HepG2 (cell line): ENCODE measurements around the gene CD99L2. TPM values are rescaled to one million over a fixed set of nuclear protein-coding genes. Genes with fewer than 3 reads are reported as not detected.

ENCODE experiments used
- ATAC-seq: fragments of 200-7000 bp; cut with Tn5 transposase; 3 replicates; pipeline ENCODE4 v1.9.1; 2020; ENCODE audit warnings: mild to moderate bottlenecking, moderate library complexity
- BruUV-seq: library from RNA; stranded (reverse); fragments of 400-500 nt; replicated peaks from 2 replicates; lab custom pipeline; 2021; lab: Mats Ljungman, UMichigan
- CTCF ChIA-PET: fragments of 300-600 bp; formaldehyde crosslinking; extraction: SDS; loops from one replicate; lab custom pipeline; 2021; ENCODE audit warnings: low total read pairs, inconsistent platforms, low intra/inter-chr PET ratio; lab: Yijun Ruan, JAX
- POLR2A ChIA-PET: fragments of 350-600 bp; sonication (Branson Sonifier 250); formaldehyde crosslinking; loops from one replicate; lab custom pipeline; 2020; ENCODE audit warnings: antibody characterized with exemption, inconsistent platforms; lab: Yijun Ruan, JAX
- DNase-seq: peaks from one replicate; pipeline ENCODE4 v3.0.0-alpha.2; 2015; ENCODE audit warnings: low spot score
- FAIRE-seq: peaks from 3 replicates; lab custom pipeline; 2011; peaks lifted over from hg19 to GRCh38; lab: Jason Lieb, UNC
- H2AFZ ChIP-seq: one replicate; pipeline ENCODE4 v1.6.1; 2011; ENCODE audit warnings: low read length, inconsistent platforms
- H3K27ac ChIP-seq: fragments of 300-600 bp; 3 replicates; pipeline ENCODE4 v1.8.0; 2011; ENCODE audit warnings: mixed run types, mild to moderate bottlenecking, mixed read lengths, low read length, inconsistent platforms; ENCODE audit not compliant: insufficient read depth; ENCODE audit errors: extremely low read length
- H3K27me3 ChIP-seq, 2 experiments: fragments of 200-600 bp in 1 of 2; 2 replicates in 1 of 2; 3 replicates in 1 of 2; pipeline versions ENCODE4 v1.6.0 to v1.8.0; 2011; ENCODE audit warnings: low read length in 2 of 2, mild to moderate bottlenecking in 2 of 2, moderate library complexity in 2 of 2, inconsistent platforms in 1 of 2; ENCODE audit not compliant: insufficient read depth in 2 of 2, control insufficient read depth in 1 of 2
- H3K36me3 ChIP-seq, 2 experiments: fragments of 200-600 bp in 1 of 2; replicated peaks in 1 of 2; 2 replicates in 1 of 2; 3 replicates in 1 of 2; pipeline versions ENCODE4 v1.5.1 to v1.8.0; 2011; ENCODE audit warnings: low read length in 2 of 2, inconsistent platforms in 1 of 2; ENCODE audit not compliant: insufficient read depth in 2 of 2, control insufficient read depth in 1 of 2
- H3K4me1 ChIP-seq: 2 replicates; pipeline ENCODE4 v1.5.1; 2012; ENCODE audit warnings: low read length, inconsistent platforms; ENCODE audit not compliant: insufficient read depth
- H3K4me2 ChIP-seq: 2 replicates; pipeline ENCODE4 v1.6.0; 2011; ENCODE audit warnings: low read depth, low read length, inconsistent platforms
- H3K4me3 ChIP-seq, 3 experiments: fragments of 200-600 bp in 1 of 3; sonication (generic), shearing (Covaris generic) in 1 of 3; replicated peaks in 1 of 3; 2 replicates each; pipeline ENCODE4 v1.5.1; 2011 to 2016; ENCODE audit warnings: low read length in 3 of 3, inconsistent platforms in 2 of 3, low read depth in 2 of 3, mild to moderate bottlenecking in 2 of 3, control low read depth in 1 of 3, mixed read lengths in 1 of 3; ENCODE audit not compliant: insufficient read depth in 1 of 3
- H3K79me2 ChIP-seq: one replicate; pipeline ENCODE4 v1.6.1; 2011; ENCODE audit warnings: low read length, inconsistent platforms; ENCODE audit not compliant: insufficient read depth
- H3K9ac ChIP-seq: 2 replicates; pipeline ENCODE4 v1.6.0; 2011; ENCODE audit warnings: mild to moderate bottlenecking, low read depth, low read length, inconsistent platforms; ENCODE audit not compliant: insufficient read depth
- H3K9me3 ChIP-seq: 2 replicates; pipeline ENCODE4 v1.5.1; 2012; ENCODE audit warnings: mild to moderate bottlenecking, low read length
- H4K20me1 ChIP-seq: 2 replicates; pipeline ENCODE4 v1.6.0; 2011; ENCODE audit warnings: inconsistent platforms, mild to moderate bottlenecking, low read length, moderate library complexity; ENCODE audit not compliant: insufficient read depth
- CBX2 ChIP-seq, 2 experiments: fragments of 200-600 bp in 1 of 2; sonication (generic); formaldehyde crosslinking in 1 of 2; IDR thresholded peaks; 2 replicates each; pipeline versions ENCODE4 v1.7.0 to v1.8.1; 2018 to 2022; ENCODE audit warnings: low read depth in 2 of 2, low read length in 1 of 2, mild to moderate bottlenecking in 1 of 2, missing genetic modification reagents in 1 of 2
- EED ChIP-seq: sonication (generic); formaldehyde crosslinking; IDR thresholded peaks from 2 replicates; pipeline ENCODE4 v1.5.0; 2020; ENCODE audit warnings: mild to moderate bottlenecking, missing genetic modification reagents
- HOXA7 ChIP-seq: sonication (generic); formaldehyde crosslinking; IDR thresholded peaks from 2 replicates; pipeline ENCODE4 v1.8.1; 2022; ENCODE audit warnings: mild to moderate bottlenecking, missing genetic modification reagents, moderate library complexity
- JUNB ChIP-seq: sonication (generic); formaldehyde crosslinking; IDR thresholded peaks from 2 replicates; pipeline ENCODE4 v1.8.0; 2022; ENCODE audit warnings: missing genetic modification reagents, mild to moderate bottlenecking, borderline replicate concordance
- MAFK ChIP-seq, 2 experiments: IDR thresholded peaks in 1 of 2; conservative IDR thresholded peaks in 1 of 2; 2 replicates each; pipeline ENCODE4 v1.6.1; 2011; ENCODE audit warnings: improper control_type of control experiment in 2 of 2, low read length in 2 of 2
- MAZ ChIP-seq, 2 experiments: sonication (generic) in 1 of 2; formaldehyde crosslinking in 1 of 2; IDR thresholded peaks; 2 replicates each; pipeline versions ENCODE4 v1.5.0 to v1.6.1; 2012 to 2020; ENCODE audit warnings: low read depth in 2 of 2, mild to moderate bottlenecking in 2 of 2, borderline replicate concordance in 1 of 2, improper control_type of control experiment in 1 of 2, low read length in 1 of 2, missing genetic modification reagents in 1 of 2, moderate library complexity in 1 of 2
- MBNL3 ChIP-seq: fragments of 250-450 bp; sonication (Bioruptor Pico); conservative IDR thresholded peaks from 2 replicates; pipeline ENCODE4 v1.8.0; 2022; ENCODE audit warnings: mild to moderate bottlenecking, inconsistent platforms
- MEF2D ChIP-seq: sonication (generic); formaldehyde crosslinking; IDR thresholded peaks from 2 replicates; pipeline ENCODE4 v1.5.1; 2020; ENCODE audit warnings: mild to moderate bottlenecking, missing genetic modification reagents
- SATB2 ChIP-seq: sonication (generic); formaldehyde crosslinking; IDR thresholded peaks from 2 replicates; pipeline ENCODE4 v1.5.0; 2020; ENCODE audit warnings: missing genetic modification reagents
- ZNF430 ChIP-seq: sonication (generic); formaldehyde crosslinking; IDR thresholded peaks from 2 replicates; pipeline ENCODE4 v1.9.0; 2021; ENCODE audit warnings: mild to moderate bottlenecking, missing genetic modification reagents
- ZNF484 ChIP-seq: sonication (generic); formaldehyde crosslinking; IDR thresholded peaks from 2 replicates; pipeline ENCODE4 v1.5.1; 2020; ENCODE audit warnings: mild to moderate bottlenecking, low read depth, missing genetic modification reagents, borderline replicate concordance
- ZNF562 ChIP-seq: sonication (generic); formaldehyde crosslinking; IDR thresholded peaks from 2 replicates; pipeline ENCODE4 v1.8.0; 2022; ENCODE audit warnings: missing genetic modification reagents, borderline replicate concordance
- ZNF746 ChIP-seq: sonication (generic); formaldehyde crosslinking; IDR thresholded peaks from 2 replicates; pipeline ENCODE4 v1.8.0; 2022; ENCODE audit warnings: mild to moderate bottlenecking, missing genetic modification reagents
- ZNF775 ChIP-seq: sonication (generic); formaldehyde crosslinking; IDR thresholded peaks from 2 replicates; pipeline ENCODE4 v1.4.0; 2020; ENCODE audit warnings: missing genetic modification reagents, mild to moderate bottlenecking, moderate library complexity, borderline replicate concordance
- ZNF777 ChIP-seq: sonication (generic); formaldehyde crosslinking; IDR thresholded peaks from 2 replicates; pipeline ENCODE4 v1.4.0; 2020; ENCODE audit warnings: missing genetic modification reagents
- WGBS: methylation state at CpG from one replicate; pipeline ENCODE4 v1.1.6; 2017; ENCODE audit warnings: low lambda C conversion rate; 5-methylcytosine and 5-hydroxymethylcytosine counted together
- in situ Hi-C: cut with HindIII; loops from 2 replicates; pipeline ENCODE4 v1.10.0; 2017; ENCODE audit warnings: low pct_unique_long_range_greater_than_20kb; ENCODE audit not compliant: extremely low pct_ligation_motif_present
- intact Hi-C: fragments of 100-400 bp; cut with micrococcal nuclease; formaldehyde crosslinking; loops from one replicate; pipeline ENCODE4 v1.10.0; 2022; ENCODE audit not compliant: unreplicated experiment
- polyA plus RNA-seq, 8 experiments: library from polyadenylated mRNA; depleted of rRNA in 3 of 8; stranded (reverse) in 7 of 8; unstranded in 1 of 8; fragments of >200 nt; fragmentation: Illumina TruSeq in 4 of 8; extraction: Trizol in 4 of 8; gene quantifications; 2 replicates each; pipeline versions ENCODE4 v1.2.1 to v1.2.3, GENCODE V29; 2011 to 2016; ENCODE audit warnings: low read depth in 4 of 8, missing spikeins in 1 of 8, mixed read lengths in 1 of 8; ENCODE audit not compliant: insufficient read depth in 1 of 8
- total RNA-seq, 5 experiments: library from RNA; depleted of rRNA; stranded (reverse); fragments of >200 nt; fragmentation: Illumina TruSeq; extraction: Trizol; gene quantifications; 2 replicates each; pipeline ENCODE4 v1.2.3, GENCODE V29; 2016; ENCODE audit warnings: low read depth in 1 of 5
- TF ChIP-seq, protein P1 (sequence below): sonication (generic); formaldehyde crosslinking; IDR thresholded peaks from 2 replicates; pipeline ENCODE4 v1.4.0; 2020; ENCODE audit warnings: mild to moderate bottlenecking, missing genetic modification reagents
- TF ChIP-seq, protein P2 (sequence below): IDR thresholded peaks from 2 replicates; pipeline ENCODE4 v1.6.1; 2018; ENCODE audit warnings: missing genetic modification reagents, mild to moderate bottlenecking, missing compliant biosample characterization

The CD99L2 gene
- total and polyA plus RNA-seq, 2 of the 13 experiments (the other 11 are each of a cell fraction or from before 2014, with no cell fraction given): 6.9 to 7.6 TPM

DNA sequence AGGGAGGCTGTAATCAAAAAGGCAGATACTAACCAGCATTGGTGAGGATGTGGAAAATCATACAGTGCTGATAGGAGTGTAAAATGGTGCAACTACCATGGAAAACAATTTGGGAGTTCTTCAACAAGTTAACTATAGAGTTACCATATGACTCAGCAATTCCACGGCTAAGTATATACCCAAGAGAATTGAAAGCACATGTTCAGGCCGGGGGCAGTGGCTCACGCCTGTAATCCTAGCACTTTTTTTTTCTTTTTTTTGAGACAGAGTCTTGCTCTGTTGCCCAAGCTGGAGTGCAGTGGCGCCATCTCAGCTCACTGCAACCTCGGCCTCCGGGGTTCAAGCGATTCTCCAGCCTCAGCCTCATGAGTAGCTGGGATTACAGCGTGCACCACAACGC is 15.0 kb upstream of the CD99L2 start:
- FAIRE-seq (no peak), ATAC-seq (no peak), DNase-seq (no peak)
- H3K27ac ChIP-seq: no peak overlapping the region
- H4K20me1 ChIP-seq: no peaks in the 10 kb centered on the region
- ChIA-PET POLR2A (no interaction called here), CTCF (no interaction called here)
- no peaks in the 10 kb centered on the region for H3K4me1 ChIP-seq
- H2AFZ ChIP-seq: no peak overlapping the region
- no peaks in the 10 kb centered on the region for H3K79me2 ChIP-seq
- BruUV-seq: no TSS peak
- no peaks in the 10 kb centered on the region for H3K36me3 ChIP-seq
- in situ Hi-C loops: no loop called here
- H3K4me3 ChIP-seq: no peak overlapping the region
- H3K4me2 ChIP-seq: no peak overlapping the region
- intact Hi-C loops: no loop called here
- no peaks in the 10 kb centered on the region for H3K27me3 ChIP-seq
- no peak for TF ChIP-seq MAFK (conservative IDR thresholded peaks at IDR 0.05 in 1 of 2, IDR thresholded peaks at IDR 0.05 in 1 of 2; ENCODE audit: low read length in 2 of 2)
- TF ChIP-seq SATB2 (CRISPR knock-in tag): no peak
- no peak for TF ChIP-seq MBNL3
- TF ChIP-seq EED: no peak
- TF ChIP-seq CBX2 (IDR thresholded peaks at IDR 0.05; ENCODE audit: low read depth, low read length): no peak
- TF ChIP-seq CBX2 (CRISPR knock-in tag; IDR thresholded peaks at IDR 0.05; ENCODE audit: low read depth): no peak
- TF ChIP-seq ZNF430 (CRISPR knock-in tag): no peak
- WGBS: 3% methylated on average over 5 of the region's 9 CpGs
- H3K9ac ChIP-seq: no peak overlapping the region
- no peaks in the 10 kb centered on the region for H3K9me3 ChIP-seq

DNA sequence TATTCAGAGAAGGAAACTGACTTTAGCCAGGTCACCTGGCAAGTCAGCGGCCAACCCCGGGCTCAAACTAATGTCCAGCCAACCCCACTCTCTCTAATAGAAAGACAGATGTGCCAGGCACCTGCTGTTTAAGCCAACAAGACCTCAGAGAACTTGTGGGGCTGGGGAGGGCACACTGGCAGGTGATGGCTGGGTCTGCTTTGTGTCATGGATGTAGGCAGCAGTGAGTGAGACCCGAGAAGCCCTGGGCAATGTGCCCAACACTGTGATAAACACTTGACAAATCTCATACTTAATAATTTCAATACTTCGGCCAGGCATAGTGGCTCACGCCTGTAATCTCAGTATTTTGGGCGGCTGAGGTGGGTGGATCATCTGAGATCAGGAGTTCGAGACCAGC is 9.0 kb upstream of the CD99L2 start:
- CTCF ChIA-PET: no interaction called here
- 62% methylated on average over 5 of the region's 7 CpGs for WGBS
- in situ Hi-C loops (no loop called here), intact Hi-C loops (no loop called here)
- no peaks in the 10 kb centered on the region for H3K9me3 ChIP-seq
- H4K20me1 ChIP-seq: no peaks in the 10 kb centered on the region
- no peak overlapping the region for H3K4me3 ChIP-seq
- BruUV-seq: no TSS peak
- no peak overlapping the region for H2AFZ ChIP-seq
- POLR2A ChIA-PET: no interaction called here
- H3K79me2 ChIP-seq: no peaks in the 10 kb centered on the region
- H3K27me3 ChIP-seq: peaks cover 1 to 7% of the 10 kb centered on the region in 2 experiments; a peak in 2 of 5 replicates
- no peaks in the 10 kb centered on the region for H3K36me3 ChIP-seq
- no peaks in the 10 kb centered on the region for H3K4me1 ChIP-seq
- H3K27ac ChIP-seq: no peak overlapping the region
- FAIRE-seq (no peak), ATAC-seq (no peak), DNase-seq (no peak)
- no peak overlapping the region for H3K9ac ChIP-seq
- H3K4me2 ChIP-seq: no peak overlapping the region
- TF ChIP-seq ZNF777 (CRISPR knock-in tag) (no peak), MAZ (IDR thresholded peaks at IDR 0.05; ENCODE audit: borderline replicate concordance, low read depth, low read length) (no peak), MAZ (CRISPR knock-in tag; IDR thresholded peaks at IDR 0.05; ENCODE audit: low read depth) (no peak), JUNB (no peak), HOXA7 (CRISPR knock-in tag) (no peak), ZNF775 (CRISPR knock-in tag) (no peak), ZNF562 (CRISPR knock-in tag) (no peak), ZNF484 (CRISPR knock-in tag) (no peak), ZNF746 (CRISPR knock-in tag) (no peak), MEF2D (CRISPR knock-in tag) (no peak)
- TF ChIP-seq, protein P1, sequence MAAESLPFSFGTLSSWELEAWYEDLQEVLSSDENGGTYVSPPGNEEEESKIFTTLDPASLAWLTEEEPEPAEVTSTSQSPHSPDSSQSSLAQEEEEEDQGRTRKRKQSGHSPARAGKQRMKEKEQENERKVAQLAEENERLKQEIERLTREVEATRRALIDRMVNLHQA (CRISPR knock-in tag): no peak
- TF ChIP-seq, protein P2, sequence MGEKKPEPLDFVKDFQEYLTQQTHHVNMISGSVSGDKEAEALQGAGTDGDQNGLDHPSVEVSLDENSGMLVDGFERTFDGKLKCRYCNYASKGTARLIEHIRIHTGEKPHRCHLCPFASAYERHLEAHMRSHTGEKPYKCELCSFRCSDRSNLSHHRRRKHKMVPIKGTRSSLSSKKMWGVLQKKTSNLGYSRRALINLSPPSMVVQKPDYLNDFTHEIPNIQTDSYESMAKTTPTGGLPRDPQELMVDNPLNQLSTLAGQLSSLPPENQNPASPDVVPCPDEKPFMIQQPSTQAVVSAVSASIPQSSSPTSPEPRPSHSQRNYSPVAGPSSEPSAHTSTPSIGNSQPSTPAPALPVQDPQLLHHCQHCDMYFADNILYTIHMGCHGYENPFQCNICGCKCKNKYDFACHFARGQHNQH (CRISPR knock-in tag): no peak
